T follicular helper cell (primary cell): ENCODE results near the gene TMC6.

Experiments
- DNase-seq: peaks from one replicate; pipeline ENCODE4 v3.0.0-alpha.2; 2020; ENCODE audit warnings: low read depth

The TMC6 gene

DNA sequence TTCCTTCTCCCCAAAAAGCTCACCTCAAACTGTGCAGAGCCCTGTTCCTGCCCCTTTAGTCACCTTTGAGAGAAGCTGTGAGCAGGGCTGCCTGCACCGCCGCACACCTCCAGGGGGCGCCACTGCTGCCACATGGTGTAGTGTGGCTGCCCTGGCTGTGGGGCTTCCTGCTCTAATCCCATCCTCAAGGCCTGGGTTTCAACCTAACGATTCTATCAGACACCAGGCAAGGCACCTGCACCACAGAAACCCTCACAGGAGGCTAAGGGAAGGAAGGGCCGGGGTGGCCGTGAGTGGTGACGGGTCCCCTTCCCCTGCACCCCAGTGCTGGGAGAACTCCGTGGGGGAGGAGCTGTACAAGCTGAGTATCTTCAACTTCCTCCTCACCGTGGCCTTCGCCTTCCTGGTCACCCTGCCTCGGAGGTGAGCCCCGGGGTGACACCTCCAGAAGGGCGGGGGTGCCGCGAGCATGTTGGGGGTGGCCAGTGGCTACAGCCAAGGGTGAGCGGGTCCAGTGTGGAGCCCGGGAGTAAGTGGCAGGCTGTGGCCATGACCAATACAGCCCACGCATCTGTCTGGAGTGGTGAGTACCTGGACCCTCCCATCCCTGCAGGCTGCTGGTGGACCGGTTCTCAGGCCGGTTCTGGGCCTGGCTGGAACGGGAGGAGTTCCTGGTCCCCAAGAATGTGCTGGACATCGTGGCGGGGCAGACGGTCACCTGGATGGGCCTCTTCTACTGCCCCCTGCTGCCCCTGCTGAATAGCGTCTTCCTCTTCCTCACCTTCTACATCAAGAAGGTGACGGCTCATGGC lies 9.0 kb upstream of the TMC6 start:
- no peak for DNase-seq

DNA sequence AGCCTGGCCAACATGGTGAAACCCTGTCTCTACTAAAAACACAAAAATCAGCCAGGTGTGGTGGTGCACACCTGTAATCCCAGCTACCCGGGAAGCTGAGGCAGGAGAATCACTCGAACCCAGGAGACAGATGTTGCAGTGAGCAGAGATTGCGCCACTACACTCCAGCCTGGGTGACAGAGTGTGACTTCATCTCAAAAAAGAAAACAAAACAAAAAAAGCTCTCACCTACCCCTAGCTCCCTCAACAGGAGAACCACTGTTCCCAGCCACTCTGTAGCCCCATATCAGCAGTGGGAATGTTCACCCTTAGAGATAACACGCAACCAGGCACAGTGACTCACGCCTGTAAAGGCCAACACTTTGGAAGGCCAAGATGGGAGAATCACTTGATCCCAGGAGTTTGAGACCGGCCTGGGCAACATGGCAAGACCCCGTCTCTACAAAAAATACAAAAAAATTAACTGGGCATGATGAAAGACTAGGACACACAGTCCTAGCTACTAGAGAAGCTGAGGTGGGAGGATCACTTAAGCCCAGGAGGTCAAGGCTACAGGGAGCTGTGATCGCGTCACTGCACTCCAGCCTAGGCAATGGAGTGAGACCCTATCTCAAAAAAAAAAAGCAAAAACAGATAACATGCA lies 7.4 kb upstream of the TMC6 start:
- no peak for DNase-seq

- DNase-seq, result no peak
These were observed 6.4 kb upstream of the TMC6 start for GRCh38 chr17:78134899-78135385.

DNA sequence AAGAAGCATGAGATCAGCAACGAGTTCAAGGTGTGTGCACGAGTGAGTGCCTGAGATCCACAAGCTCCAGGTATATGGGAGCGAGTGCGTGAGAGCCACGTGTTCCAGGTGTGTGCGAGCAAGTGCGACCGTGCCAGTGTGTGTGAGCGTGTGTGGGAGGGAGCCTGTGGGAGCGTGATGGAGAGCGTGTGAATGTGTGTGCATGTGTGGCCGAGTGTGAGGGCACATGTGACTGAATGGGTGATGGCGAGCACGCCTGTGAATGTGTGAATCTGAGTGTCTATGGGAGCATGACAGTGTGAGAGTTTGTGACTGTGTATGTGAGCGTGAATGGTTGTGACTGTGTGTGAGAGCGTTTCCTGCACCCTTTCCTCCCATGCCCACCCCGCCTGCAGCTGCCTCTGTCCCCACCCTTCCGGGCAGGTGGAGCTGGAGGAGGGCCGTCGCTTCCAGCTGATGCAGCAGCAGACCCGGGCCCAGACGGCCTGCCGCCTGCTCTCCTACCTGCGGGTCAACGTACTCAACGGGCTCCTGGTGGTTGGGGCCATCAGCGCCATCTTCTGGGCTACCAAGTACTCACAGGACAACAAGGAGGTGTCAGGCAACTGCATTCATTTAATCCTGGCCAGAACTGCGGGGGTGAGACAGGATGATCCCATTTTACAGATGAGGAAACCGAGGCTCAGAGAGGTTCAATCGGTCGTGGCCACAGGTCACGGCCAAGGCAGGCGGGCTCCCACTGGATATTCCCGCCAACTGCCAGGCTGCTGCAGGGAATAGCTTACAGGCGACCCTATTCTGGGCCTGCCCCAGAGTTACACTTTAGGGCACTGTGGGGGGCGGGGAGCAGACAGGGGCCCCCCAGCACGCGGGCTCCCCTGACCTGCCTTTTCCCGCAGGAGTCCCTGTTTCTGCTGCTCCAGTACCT lies 5.7 kb upstream of the TMC6 start:
- peak; percentile 77 for DNase-seq

DNA sequence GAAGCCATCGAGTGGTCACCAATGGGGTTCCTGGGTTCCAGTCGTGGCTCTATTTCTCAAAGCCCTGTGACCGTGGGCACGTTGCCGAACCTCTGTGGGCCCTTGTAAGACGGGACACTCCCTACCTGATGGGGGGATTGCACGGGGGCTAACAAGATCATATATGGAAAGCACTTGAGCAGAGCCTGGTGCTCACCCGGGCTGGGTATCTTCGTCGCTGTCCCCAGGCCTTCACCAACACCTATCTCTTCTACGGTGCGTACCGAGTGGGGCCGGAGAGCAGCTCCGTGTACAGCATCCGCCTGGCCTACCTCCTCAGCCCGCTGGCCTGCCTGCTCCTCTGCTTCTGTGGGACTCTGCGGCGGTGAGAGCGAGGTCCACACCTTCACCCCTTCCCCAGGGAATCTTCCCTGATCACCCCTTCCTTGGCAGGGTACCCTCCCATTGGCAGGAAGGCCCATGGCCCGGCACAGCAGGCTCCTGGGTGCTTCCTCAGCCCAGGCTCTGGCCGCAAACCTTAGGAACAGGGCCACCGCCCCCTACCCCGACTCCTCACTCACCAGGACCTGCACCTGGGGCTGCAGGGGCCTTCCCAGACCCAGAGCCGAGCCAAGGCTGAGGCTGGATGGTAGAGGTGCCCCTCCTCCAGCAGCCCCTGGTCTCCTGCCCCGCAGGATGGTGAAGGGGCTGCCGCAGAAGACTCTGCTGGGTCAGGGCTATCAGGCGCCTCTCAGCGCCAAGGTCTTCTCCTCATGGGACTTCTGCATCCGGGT lies 4.8 kb upstream of the TMC6 start:
- no peak for DNase-seq

DNA sequence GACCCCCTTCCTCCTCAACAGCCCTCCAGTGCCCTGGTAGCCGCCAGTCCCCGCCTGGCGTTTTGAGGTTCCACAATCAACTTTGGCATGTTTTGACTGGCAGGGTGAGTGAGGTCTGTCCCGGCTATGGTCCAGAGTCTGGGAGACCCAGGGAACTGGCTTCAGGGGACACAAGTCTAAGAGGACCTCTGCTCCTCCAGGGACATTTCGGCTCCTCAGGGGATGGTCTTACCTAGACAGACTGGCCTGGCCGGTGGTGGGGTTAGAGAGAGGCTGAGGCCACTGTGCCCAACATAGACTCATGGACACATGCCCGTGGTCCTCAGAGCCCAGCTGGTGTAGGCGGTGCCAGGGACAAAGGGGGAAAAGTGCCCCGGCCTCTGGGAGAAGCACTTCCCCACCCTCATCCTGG lies 4.2 kb upstream of the TMC6 start:
- DNase-seq, result no peak

- no peak for DNase-seq
These were observed 3.6 kb upstream of the TMC6 start for GRCh38 chr17:78132084-78132676.

- no peak for DNase-seq
These were observed 2.9 kb upstream of the TMC6 start for GRCh38 chr17:78131172-78132083.

GRCh38 chr17:78130437-78131101 lies 2.0 kb upstream of the TMC6 start, which contains the start of gene TMC8:
TMC8 (plus strand) TSS chr17:78130771; CDS start chr17:78131589, 818 bp downstream.
- DNase-seq, result peak; percentile 73

- DNase-seq, result no peak
These were observed 1.5 kb upstream of the TMC6 start for GRCh38 chr17:78130090-78130436.

DNA sequence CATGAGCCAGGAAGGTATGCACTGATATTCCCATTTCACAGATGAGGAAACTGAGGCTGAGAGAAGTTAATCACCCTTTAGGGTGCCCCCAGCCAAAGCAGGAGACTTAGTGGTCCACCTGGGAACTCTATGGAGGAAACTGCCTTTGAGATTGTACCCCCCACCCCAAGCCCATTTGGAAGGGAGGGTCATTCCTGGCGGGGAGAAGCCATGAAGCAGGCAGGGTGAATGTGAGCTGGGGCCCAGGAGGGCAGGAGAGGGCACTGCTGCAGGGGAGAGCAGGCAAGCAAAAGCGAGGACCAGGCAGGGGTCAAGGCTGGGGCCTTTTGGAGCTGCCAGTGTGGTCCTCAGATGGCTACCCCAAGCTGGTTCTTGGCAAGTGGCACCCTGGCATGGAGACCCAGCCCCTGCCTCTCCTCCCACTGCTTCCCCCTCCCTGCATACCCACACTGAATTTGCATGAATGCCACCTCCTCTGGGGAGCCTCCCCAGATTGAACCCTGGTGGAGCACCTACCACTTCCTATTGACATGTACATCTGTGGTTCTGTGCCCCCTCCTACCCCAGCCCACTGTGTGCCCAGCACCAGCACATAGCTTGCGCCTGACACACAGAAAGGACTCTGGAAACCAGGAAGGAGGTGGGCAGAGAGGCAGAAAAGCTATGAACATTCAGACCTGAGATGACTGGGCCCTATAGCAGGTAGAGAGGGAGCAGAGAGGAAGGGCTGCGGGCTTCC lies 965 bp upstream of the TMC6 start:
- DNase-seq, result no peak

DNA sequence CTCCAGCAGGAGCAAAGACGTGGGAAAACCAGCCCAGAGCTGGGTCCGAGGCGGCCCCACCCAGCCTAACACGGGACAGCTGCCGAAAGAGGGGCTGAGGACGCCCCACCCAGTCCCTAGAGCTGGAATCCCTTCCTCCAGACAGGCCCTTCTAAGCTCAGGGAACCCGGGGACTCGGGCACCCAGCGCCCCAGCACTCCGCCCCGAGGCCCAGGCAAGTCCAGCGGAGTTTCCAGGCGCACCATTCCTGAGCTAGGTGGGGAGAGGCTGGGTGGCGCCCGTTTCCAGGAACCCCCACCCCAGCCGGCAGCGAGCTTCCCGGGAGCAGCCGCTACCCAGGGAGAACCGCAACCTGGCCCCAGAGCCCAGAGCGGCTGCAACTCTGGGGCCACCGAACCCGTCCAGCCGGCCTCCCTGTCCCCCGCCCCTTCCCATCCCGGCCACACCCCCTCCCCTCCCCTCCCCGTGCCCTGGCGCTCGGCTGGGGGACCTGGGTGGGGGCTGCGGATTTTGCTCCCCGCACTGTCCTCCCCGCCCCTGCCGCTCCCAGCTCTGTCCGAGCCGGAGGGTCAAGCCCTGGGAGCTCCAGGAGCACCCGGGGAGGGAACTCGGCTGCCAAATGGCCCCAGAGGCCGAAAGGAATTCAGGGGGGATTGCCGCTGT lies 536 bp downstream of the TMC6 start:
- no peak for DNase-seq

- peak; percentile 49 for DNase-seq
These were observed 1.2 kb downstream of the TMC6 start for GRCh38 chr17:78127239-78127887.

DNA sequence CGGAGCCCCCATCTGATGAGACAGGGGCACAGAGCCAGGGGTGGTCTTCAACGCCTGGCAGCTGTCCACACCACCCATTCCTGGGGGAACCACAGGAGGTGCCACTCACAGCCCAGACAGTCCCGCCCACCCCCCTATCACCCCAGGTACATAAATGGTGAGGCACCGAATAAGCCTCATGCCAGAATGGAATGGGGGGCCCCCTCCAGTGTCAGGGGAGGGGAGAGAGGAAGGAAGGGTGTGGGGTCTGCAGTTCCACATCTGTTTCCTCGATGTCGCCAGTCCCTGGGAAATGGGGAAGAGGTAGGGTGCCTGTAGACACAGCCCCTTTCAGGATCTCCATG lies 1.7 kb downstream of the TMC6 start:
- no peak for DNase-seq

GRCh38 chr17:78125976-78126894 lies 2.3 kb downstream of the TMC6 start:
- DNase-seq, result no peak

GRCh38 chr17:78125138-78125913 lies 3.2 kb downstream of the TMC6 start:
- DNase-seq, result no peak
